Activated gamma-delta T cell treated with anti-CD3 and anti-CD28 coated beads, Interleukin-2, amount 50 U/mL, for 16 hours (primary cell): ENCODE results near the gene ASMT.
A peak's percentile ranks its signal among the peaks of the same experiment; 100 is the strongest.
"Not testable (repeated sequence)": the region's sequence is repeated elsewhere in the genome, so short reads cannot be mapped to it uniquely, and the experiment has no call there.

Source experiments
- DNase-seq: peaks from one replicate; pipeline ENCODE4 v3.0.0-alpha.2; 2020; ENCODE audit warnings: low read depth

ASMT gene

GRCh38 chrX:1614927-1615326 lies at the start of gene ASMT:
TSS of gene ASMT (plus strand) at chrX:1615059. CDS start at chrX:1615200, 141 bp downstream.
- DNase-seq: no peak

- not testable (repeated sequence) for DNase-seq
These were observed 40.7 kb upstream of the ASMT start for GRCh38 chrX:1574181-1574580.

- DNase-seq: no peak
These were observed 38.5 kb upstream of the ASMT start for GRCh38 chrX:1576201-1576992.

GRCh38 chrX:1577845-1578244 lies 37.0 kb upstream of the ASMT start:
- DNase-seq: no peak

- no peak for DNase-seq
These were observed 36.2 kb upstream of the ASMT start for GRCh38 chrX:1578511-1579173.

GRCh38 chrX:1581132-1581531 lies 33.7 kb upstream of the ASMT start:
- DNase-seq: peak; percentile 61

- DNase-seq: peak; percentile 34
These were observed 32.0 kb upstream of the ASMT start for GRCh38 chrX:1582686-1583437.

- DNase-seq: no peak
These were observed 30.4 kb upstream of the ASMT start for GRCh38 chrX:1584237-1585011.

GRCh38 chrX:1587161-1587560 lies 27.7 kb upstream of the ASMT start:
- DNase-seq: no peak

- no peak for DNase-seq
These were observed 25.3 kb upstream of the ASMT start for GRCh38 chrX:1589356-1590130.

GRCh38 chrX:1591102-1591862 lies 23.6 kb upstream of the ASMT start, which contains the start of gene AKAP17A:
TSS of gene AKAP17A (plus strand) at chrX:1591604. CDS start at chrX:1593463, 1,859 bp downstream.
- peak; percentile 97 for DNase-seq

- no peak for DNase-seq
These were observed 22.9 kb upstream of the ASMT start for GRCh38 chrX:1591863-1592469.

- no peak for DNase-seq
These were observed 22.3 kb upstream of the ASMT start for GRCh38 chrX:1592470-1593142.

- DNase-seq: no peak
These were observed 21.3 kb upstream of the ASMT start for GRCh38 chrX:1593286-1594271.

- no peak for DNase-seq
These were observed 19.2 kb upstream of the ASMT start for GRCh38 chrX:1595711-1596060.

- no peak for DNase-seq
These were observed 18.0 kb upstream of the ASMT start for GRCh38 chrX:1596676-1597344.

GRCh38 chrX:1597345-1598020 lies 17.4 kb upstream of the ASMT start:
- DNase-seq: no peak
